Parathyroid adenoma (tissue), 2 donors: ENCODE measurements around the gene NDUFS2.
A peak's percentile ranks its signal among the peaks of the same experiment; 100 is the strongest.

Experiments
- H2AFZ ChIP-seq: fragments of 300-600 bp; sonication (generic); one replicate; pipeline ENCODE4 v1.7.0; 2017; ENCODE audit warnings: antibody characterized with exemption, mild to moderate bottlenecking
- H3K27ac ChIP-seq: fragments of 300-600 bp; sonication (generic); one replicate; pipeline ENCODE4 v1.7.0; 2017
- H3K27me3 ChIP-seq: fragments of 300-600 bp; sonication (generic); one replicate; pipeline ENCODE4 v1.7.0; 2017; ENCODE audit warnings: low read length; ENCODE audit not compliant: control insufficient read depth, insufficient read depth
- H3K36me3 ChIP-seq: fragments of 300-600 bp; sonication (generic); one replicate; pipeline ENCODE4 v1.7.0; 2017; ENCODE audit warnings: low read length; ENCODE audit not compliant: control insufficient read depth, insufficient read depth
- H3K4me1 ChIP-seq: fragments of 300-600 bp; sonication (generic); one replicate; pipeline ENCODE4 v1.7.0; 2017; ENCODE audit warnings: control low read depth
- H3K4me2 ChIP-seq: fragments of 300-600 bp; sonication (generic); one replicate; pipeline ENCODE4 v1.7.0; 2017; ENCODE audit warnings: low read length
- H3K4me3 ChIP-seq: fragments of 300-600 bp; sonication (generic); one replicate; pipeline ENCODE4 v1.7.0; 2017; ENCODE audit warnings: low read depth, low read length
- H3K79me2 ChIP-seq: fragments of 300-600 bp; sonication (generic); one replicate; pipeline ENCODE4 v1.7.0; 2017; ENCODE audit warnings: control low read depth
- H3K9ac ChIP-seq: fragments of 300-600 bp; sonication (generic); one replicate; pipeline ENCODE4 v1.7.0; 2017; ENCODE audit warnings: mild to moderate bottlenecking
- H3K9me3 ChIP-seq: fragments of 300-600 bp; sonication (generic); one replicate; pipeline ENCODE4 v1.7.0; 2017; ENCODE audit warnings: low read length; ENCODE audit not compliant: control insufficient read depth
- TF ChIP-seq, protein P1 (sequence below): fragments of 300-600 bp; sonication (generic); IDR thresholded peaks from one replicate; pipeline ENCODE4 v1.7.0; 2017; ENCODE audit warnings: antibody characterized with exemption, mild to moderate bottlenecking
- donor health status: primary hyperparathyroidism.

NDUFS2 gene

DNA sequence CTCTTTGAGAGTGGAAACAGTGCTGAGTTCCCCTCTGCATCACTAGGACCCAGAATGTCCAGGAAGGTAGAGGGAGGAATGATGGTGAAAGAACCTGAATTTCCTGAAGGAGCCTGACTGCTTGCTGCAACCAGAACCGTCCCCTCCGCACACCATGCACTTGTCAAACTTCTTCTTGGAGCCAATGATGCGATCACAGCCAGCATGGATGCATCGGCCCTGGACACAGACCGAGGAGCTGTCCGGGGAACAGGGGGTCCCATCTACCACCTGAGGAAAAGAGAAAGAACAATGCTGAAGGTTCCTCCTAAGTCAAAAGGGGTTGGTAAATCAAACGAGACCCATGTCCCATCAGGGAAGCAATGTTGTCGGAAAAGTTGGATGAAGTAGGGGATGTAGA is 10.2 kb upstream of the NDUFS2 start:
- H3K9ac ChIP-seq = no peak overlapping the region
- H3K27me3 ChIP-seq = no peaks in the 10 kb centered on the region
- TF ChIP-seq, protein P1, sequence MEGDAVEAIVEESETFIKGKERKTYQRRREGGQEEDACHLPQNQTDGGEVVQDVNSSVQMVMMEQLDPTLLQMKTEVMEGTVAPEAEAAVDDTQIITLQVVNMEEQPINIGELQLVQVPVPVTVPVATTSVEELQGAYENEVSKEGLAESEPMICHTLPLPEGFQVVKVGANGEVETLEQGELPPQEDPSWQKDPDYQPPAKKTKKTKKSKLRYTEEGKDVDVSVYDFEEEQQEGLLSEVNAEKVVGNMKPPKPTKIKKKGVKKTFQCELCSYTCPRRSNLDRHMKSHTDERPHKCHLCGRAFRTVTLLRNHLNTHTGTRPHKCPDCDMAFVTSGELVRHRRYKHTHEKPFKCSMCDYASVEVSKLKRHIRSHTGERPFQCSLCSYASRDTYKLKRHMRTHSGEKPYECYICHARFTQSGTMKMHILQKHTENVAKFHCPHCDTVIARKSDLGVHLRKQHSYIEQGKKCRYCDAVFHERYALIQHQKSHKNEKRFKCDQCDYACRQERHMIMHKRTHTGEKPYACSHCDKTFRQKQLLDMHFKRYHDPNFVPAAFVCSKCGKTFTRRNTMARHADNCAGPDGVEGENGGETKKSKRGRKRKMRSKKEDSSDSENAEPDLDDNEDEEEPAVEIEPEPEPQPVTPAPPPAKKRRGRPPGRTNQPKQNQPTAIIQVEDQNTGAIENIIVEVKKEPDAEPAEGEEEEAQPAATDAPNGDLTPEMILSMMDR = no peak
- H3K79me2 ChIP-seq = no peaks in the 10 kb centered on the region
- H3K4me2 ChIP-seq = no peak overlapping the region
- no peak overlapping the region for H2AFZ ChIP-seq
- H3K4me3 ChIP-seq = no peak overlapping the region
- no peaks in the 10 kb centered on the region for H3K4me1 ChIP-seq
- no peaks in the 10 kb centered on the region for H3K9me3 ChIP-seq
- H3K27ac ChIP-seq = no peak overlapping the region
- no peaks in the 10 kb centered on the region for H3K36me3 ChIP-seq

DNA sequence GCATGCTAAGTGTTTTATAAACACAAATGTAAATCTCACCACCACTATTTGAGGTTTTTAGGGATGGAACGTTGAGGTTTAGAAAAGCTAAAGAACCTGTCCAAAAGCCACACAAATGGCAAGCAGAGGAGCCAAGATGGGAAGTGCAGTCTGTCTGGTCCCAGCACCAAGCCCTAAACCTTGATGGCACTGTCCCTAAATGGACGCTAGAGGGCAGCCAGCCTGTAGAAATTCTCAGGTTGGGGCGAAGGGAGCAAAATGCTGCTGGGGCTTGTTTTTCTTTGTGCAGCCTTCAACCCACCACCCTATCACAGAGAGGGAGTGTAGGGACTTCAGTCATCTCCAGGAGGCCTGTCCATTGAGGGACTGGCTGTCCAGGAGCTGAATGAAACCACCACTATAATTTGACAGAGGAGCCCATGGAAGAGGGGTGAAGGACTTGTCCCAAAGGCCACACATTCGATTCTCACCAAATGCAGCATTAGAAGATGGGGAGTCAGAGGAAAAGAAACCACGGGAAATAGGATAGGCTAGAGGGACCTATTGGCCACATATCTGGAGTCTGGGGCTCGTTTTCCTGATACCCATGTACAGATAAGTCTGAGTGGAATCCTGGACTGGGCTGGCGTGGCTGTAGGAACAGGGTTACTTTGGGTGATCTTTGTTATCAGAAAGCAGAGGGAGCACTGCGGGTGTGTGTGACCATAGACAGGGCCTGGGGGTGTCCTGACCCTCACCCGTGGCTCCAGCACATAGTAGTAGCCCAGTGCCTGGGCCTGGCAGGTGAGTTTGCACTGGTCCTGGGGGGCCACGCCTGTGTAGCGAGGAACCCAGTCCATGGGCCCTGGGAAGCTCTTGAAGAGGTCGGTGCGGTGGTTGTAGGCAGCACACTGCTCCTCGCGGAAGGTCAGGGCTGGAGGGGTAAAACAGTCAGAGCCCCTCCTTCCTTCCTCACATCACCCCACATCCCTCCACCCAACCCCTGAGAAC is 9.4 kb upstream of the NDUFS2 start:
- no peaks in the 10 kb centered on the region for H3K36me3 ChIP-seq
- TF ChIP-seq, protein P1 = peak; percentile 70

DNA sequence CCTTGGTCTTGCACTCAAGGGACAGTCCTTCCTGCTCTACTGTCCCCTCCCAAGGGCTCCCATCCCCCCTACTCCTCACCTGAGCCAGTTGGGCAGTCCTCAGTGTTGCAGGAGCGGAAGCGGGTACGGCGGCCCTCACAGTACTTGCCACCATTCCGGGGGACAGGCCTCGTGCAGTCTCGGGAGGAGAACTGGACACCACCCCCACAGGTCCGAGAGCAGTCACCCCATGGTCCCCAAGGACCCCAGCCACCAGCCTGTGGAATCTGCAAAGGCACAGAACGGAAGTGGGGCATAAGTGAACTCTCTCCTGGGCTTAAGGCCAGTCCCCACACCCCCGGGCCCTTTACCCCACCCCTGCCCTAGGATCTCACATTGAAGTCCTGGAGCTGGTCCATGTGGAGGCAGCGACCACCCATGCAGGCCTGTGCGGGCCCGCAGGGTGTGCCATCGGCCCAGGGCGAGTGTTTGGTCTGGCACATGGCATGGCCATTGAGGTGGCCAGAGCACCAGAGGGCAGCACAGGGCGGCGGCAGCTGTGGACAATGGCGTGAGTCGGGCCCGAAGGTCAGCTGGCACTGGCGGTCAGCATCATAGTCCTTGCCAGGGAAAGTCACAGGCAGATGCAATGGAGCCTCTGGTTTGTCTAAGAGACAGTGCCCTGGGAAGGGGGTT is 8.5 kb upstream of the NDUFS2 start:
- Histone ChIP-seq H3K27ac (no peak overlapping the region), H3K9me3 (no peaks in the 10 kb centered on the region), H3K36me3 (no peaks in the 10 kb centered on the region), H3K9ac (no peak overlapping the region), H3K27me3 (no peaks in the 10 kb centered on the region), H3K79me2 (no peaks in the 10 kb centered on the region), H3K4me1 (no peaks in the 10 kb centered on the region), H3K4me2 (no peak overlapping the region), H2AFZ (no peak overlapping the region), H3K4me3 (no peak overlapping the region)
- TF ChIP-seq, protein P1 = no peak

More for the DNA sequence above, 9.4 kb upstream of the NDUFS2 start:
- no peaks in the 10 kb centered on the region for H3K79me2 ChIP-seq
- no peak overlapping the region for H3K9ac ChIP-seq
- H3K27me3 ChIP-seq = no peaks in the 10 kb centered on the region
- no peaks in the 10 kb centered on the region for H3K9me3 ChIP-seq
- no peak overlapping the region for H3K4me2 ChIP-seq
- H3K27ac ChIP-seq = no peak overlapping the region
- H2AFZ ChIP-seq = peak overlapping the region; percentile 2
- H3K4me3 ChIP-seq = no peak overlapping the region
- no peaks in the 10 kb centered on the region for H3K4me1 ChIP-seq

DNA sequence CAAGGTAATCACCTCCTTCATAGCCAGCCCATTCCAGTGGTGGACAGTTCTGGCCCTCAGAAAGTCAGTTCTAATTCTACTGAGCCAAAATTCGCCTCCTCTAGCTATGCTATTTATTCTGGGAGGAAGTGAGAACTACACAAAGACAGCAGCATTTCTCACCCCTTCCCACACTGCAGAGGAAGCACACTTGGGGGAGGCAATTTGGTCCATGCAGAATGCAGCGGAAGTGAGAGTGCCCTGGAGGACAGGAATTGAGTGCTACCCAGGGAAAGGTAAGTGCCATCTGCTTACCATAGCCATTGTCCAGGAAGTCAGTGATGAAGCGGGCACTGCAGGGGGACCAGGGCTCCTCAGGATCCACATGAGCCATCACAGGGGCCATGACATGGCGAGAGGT is 7.0 kb upstream of the NDUFS2 start:
- Histone ChIP-seq H3K79me2 (no peaks in the 10 kb centered on the region), H3K9me3 (no peaks in the 10 kb centered on the region), H3K9ac (no peak overlapping the region), H3K36me3 (no peaks in the 10 kb centered on the region), H3K27ac (no peak overlapping the region), H3K4me2 (no peak overlapping the region), H3K4me1 (no peaks in the 10 kb centered on the region), H2AFZ (no peak overlapping the region), H3K27me3 (no peaks in the 10 kb centered on the region), H3K4me3 (no peak overlapping the region)
- TF ChIP-seq, protein P1 = no peak
